Thoracic aorta (tissue), 2 donors: ENCODE data around the gene CEP170B. TPM values are rescaled to one million over a fixed set of nuclear protein-coding genes. Genes with fewer than 3 reads are reported as not detected.
A peak's percentile ranks its signal among the peaks of the same experiment; 100 is the strongest.

Experiments used
- ATAC-seq: fragments of 150-250 bp; one replicate; pipeline ENCODE4 v1.8.0; 2017; ENCODE audit warnings: low read depth; ENCODE audit not compliant: insufficient number of reproducible peaks, low FRiP score
- DNase-seq: peaks from one replicate; pipeline ENCODE4 v3.0.0-alpha.2; 2020; ENCODE audit warnings: low spot score
- H3K27ac ChIP-seq, 2 donors: fragments of 200-600 bp; sonication (generic); 1 replicate in 1 of 2; 2 replicates in 1 of 2; pipeline ENCODE4 v1.5.1; 2016; ENCODE audit warnings: mild to moderate bottlenecking in 2 of 2, moderate library complexity in 2 of 2
- H3K27me3 ChIP-seq: fragments of 200-600 bp; sonication (generic); replicated peaks from 2 replicates; pipeline ENCODE4 v1.6.0; 2016; ENCODE audit warnings: mild to moderate bottlenecking; ENCODE audit not compliant: insufficient read depth
- H3K36me3 ChIP-seq: fragments of 200-600 bp; sonication (generic); one replicate; pipeline ENCODE4 v1.5.1; 2016
- H3K4me1 ChIP-seq, 2 donors: fragments of 200-600 bp; sonication (generic); 1 replicate in 1 of 2; 2 replicates in 1 of 2; pipeline versions ENCODE4 v1.5.1 to v1.6.0; 2016; ENCODE audit warnings: low read depth in 2 of 2, mild to moderate bottlenecking in 1 of 2; ENCODE audit not compliant: control insufficient read depth in 1 of 2
- H3K4me3 ChIP-seq: fragments of 200-600 bp; sonication (generic); 2 replicates; pipeline ENCODE4 v1.5.1; 2016; ENCODE audit warnings: mild to moderate bottlenecking
- H3K9me3 ChIP-seq: fragments of 200-600 bp; sonication (generic); 2 replicates; pipeline ENCODE4 v1.5.1; 2016
- total RNA-seq, 2 donors: library from RNA; depleted of rRNA; stranded (reverse); fragments of >200 nt; gene quantifications; one replicate each; pipeline versions ENCODE4 v1.1.0 to v1.2.3, GENCODE V29; 2016
- TF ChIP-seq, protein P1 (sequence below): fragments of 200-600 bp; sonication (generic); IDR thresholded peaks from one replicate; pipeline ENCODE4 v1.5.1; 2019; ENCODE audit warnings: antibody characterized with exemption

CEP170B gene
- total RNA-seq, 2 donors from 2014 or later: 35.2 to 38.2 TPM

DNA sequence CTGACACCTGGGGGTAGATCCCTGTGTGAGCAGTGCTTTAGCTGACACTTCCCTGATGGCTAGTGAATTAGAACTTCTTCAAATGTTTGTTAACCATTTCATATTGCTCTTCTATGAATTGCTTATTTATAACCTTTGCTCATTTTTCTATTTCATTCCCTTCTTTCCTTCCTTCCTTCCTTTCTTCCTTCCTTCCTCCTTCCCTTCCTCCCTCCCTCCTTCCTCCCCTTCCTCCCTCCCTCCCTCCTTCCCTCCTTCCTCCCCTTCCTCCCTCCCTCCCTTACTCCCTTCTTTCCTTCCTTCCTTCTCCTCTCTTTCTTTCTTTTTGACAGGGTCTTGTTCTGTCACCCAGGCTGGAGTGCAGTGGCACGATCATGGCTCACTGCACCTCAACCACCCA lies 23.3 kb upstream of the CEP170B start:
- no peak for ATAC-seq
- no peak overlapping the region for H3K27ac ChIP-seq
- peaks cover 6% of the 10 kb centered on the region for H3K27me3 ChIP-seq
- H3K4me1 ChIP-seq: peaks cover 7 to 20% of the 10 kb centered on the region in 2 donors
- TF ChIP-seq, protein P1, sequence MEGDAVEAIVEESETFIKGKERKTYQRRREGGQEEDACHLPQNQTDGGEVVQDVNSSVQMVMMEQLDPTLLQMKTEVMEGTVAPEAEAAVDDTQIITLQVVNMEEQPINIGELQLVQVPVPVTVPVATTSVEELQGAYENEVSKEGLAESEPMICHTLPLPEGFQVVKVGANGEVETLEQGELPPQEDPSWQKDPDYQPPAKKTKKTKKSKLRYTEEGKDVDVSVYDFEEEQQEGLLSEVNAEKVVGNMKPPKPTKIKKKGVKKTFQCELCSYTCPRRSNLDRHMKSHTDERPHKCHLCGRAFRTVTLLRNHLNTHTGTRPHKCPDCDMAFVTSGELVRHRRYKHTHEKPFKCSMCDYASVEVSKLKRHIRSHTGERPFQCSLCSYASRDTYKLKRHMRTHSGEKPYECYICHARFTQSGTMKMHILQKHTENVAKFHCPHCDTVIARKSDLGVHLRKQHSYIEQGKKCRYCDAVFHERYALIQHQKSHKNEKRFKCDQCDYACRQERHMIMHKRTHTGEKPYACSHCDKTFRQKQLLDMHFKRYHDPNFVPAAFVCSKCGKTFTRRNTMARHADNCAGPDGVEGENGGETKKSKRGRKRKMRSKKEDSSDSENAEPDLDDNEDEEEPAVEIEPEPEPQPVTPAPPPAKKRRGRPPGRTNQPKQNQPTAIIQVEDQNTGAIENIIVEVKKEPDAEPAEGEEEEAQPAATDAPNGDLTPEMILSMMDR: no peak
- no peaks in the 10 kb centered on the region for H3K9me3 ChIP-seq
- no peaks in the 10 kb centered on the region for H3K36me3 ChIP-seq
- DNase-seq: no peak
- H3K4me3 ChIP-seq: no peak overlapping the region

DNA sequence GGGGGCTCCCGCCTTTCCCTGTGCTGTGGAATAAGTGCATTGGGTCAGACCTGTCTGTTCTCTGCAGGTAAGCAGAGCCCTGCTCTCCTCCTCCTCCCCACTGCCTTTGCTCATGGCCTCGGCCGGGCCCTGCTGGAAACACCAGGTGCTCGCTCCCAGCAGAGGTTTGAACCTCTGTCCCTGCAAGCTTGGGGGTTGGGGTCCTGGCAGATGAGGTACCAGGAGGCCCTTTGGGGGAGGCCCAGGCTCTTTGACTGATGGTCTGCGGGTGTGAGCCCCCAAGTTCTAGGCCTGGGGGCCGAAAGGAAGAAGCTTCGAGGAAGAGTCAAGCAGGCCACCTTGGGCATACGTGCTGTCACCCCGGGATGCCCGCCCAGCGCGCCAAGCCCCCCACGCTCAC lies 22.1 kb upstream of the CEP170B start:
- no peaks in the 10 kb centered on the region for H3K9me3 ChIP-seq
- DNase-seq (no peak), ATAC-seq (no peak)
- peaks cover 7 to 20% of the 10 kb centered on the region in 2 donors for H3K4me1 ChIP-seq
- no peaks in the 10 kb centered on the region for H3K36me3 ChIP-seq
- peak overlapping the region; percentile 67 for H3K4me3 ChIP-seq
- H3K27ac ChIP-seq: no peak overlapping the region
- peaks cover 6% of the 10 kb centered on the region for H3K27me3 ChIP-seq
- TF ChIP-seq, protein P1: no peak

GRCh38 chr14:104843442-104844305 lies 21.4 kb upstream of the CEP170B start:
- Histone ChIP-seq H3K36me3 (no peaks in the 10 kb centered on the region), H3K4me3 (peak overlapping the region; percentile 67), H3K9me3 (no peaks in the 10 kb centered on the region), H3K4me1 (peaks cover 7 to 20% of the 10 kb centered on the region in 2 donors), H3K27ac (no peak overlapping the region), H3K27me3 (peaks cover 6% of the 10 kb centered on the region)
- TF ChIP-seq, protein P1: no peak
- ATAC-seq: no peak
- DNase-seq: no peak

DNA sequence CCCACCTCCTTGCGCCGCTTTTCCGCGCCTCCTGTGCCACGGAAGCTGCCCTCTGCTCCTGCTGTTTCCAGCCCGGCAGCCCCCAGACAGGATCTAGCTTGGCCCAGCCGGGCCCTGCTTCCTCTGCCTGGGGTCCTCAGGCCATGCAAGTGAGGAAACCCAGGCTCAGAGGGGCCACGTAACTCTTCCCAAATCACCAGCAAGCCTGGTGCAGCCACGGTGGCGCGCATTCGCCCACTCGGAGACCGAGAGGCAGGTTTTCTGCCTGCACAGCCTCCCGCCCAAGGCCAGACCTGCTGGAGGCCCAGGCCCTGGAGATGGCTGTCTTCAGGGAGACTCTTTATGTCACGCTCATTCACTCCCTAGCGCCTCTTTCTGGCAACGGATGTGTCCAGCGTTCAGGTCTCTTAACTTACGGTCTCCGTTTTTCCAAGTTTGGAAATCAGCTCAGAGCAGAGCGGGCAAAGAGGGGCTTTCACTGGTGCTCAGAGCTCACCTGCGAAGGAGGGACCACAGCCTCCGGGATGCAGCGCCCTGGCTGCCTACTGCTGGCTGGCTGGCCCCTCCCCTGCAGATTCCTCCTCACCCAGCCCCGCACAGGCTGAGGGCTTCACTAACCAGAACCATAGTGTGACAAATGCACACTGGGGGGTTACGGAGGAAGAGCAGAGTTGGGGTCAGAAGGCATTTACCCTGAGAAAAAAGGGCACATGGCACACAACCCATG lies 20.6 kb upstream of the CEP170B start:
- no peak for ATAC-seq
- DNase-seq: no peak
- no peak overlapping the region for H3K27ac ChIP-seq
- H3K4me3 ChIP-seq: peak overlapping the region; percentile 67
- H3K27me3 ChIP-seq: peaks cover 6% of the 10 kb centered on the region
- H3K36me3 ChIP-seq: no peaks in the 10 kb centered on the region
- H3K9me3 ChIP-seq: no peaks in the 10 kb centered on the region
- H3K4me1 ChIP-seq: peaks cover 7 to 20% of the 10 kb centered on the region in 2 donors
- TF ChIP-seq, protein P1: no peak

DNA sequence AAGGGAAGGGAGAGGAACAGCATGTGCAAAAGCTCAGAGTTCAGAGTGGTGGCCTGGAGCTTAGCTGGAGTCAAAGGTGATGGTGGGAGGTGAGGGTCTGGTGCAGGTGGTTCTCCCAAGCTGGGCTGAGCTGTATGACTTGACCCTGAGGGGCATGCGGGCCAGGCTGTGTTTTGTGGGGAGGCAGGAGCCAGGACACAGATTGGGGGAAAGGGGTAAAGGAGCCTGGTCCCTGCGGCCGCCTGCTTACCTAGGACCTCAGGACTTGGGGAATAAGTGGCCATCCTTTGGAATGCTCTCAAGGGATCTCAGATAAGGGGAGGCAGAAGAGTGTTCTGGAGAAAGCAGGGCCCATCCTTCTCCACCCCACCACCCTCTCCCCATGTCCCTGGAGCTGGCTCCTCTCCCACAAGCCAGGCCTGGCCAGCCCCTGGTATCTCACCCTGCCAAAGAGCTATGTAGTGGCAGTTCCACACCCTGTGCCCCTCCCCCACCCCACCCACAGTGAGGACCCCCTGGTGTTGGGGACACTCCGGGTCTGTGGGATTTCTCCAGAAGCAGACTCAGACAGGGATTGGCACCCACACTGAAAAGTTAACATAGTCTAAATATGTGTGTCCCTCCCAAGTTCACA lies 19.9 kb upstream of the CEP170B start:
- peaks cover 6% of the 10 kb centered on the region for H3K27me3 ChIP-seq
- H3K36me3 ChIP-seq: no peaks in the 10 kb centered on the region
- H3K4me1 ChIP-seq: peaks cover 7 to 20% of the 10 kb centered on the region in 2 donors
- H3K4me3 ChIP-seq: no peak overlapping the region
- DNase-seq: no peak
- no peak overlapping the region for H3K27ac ChIP-seq
- TF ChIP-seq, protein P1: no peak
- no peaks in the 10 kb centered on the region for H3K9me3 ChIP-seq
- no peak for ATAC-seq
